ENCODE data around the gene THY1. TPM values are rescaled to one million over a fixed set of nuclear protein-coding genes. Genes with fewer than 3 reads are reported as not detected.
"Not testable (repeated sequence)": the region's sequence is repeated elsewhere in the genome, so short reads cannot be mapped to it uniquely, and the experiment has no call there.

The THY1 gene
- polyA plus RNA-seq, 1 donor (not counting 4 experiments of a cell fraction or from before 2014, with no cell fraction given), result 2.4 TPM

DNA sequence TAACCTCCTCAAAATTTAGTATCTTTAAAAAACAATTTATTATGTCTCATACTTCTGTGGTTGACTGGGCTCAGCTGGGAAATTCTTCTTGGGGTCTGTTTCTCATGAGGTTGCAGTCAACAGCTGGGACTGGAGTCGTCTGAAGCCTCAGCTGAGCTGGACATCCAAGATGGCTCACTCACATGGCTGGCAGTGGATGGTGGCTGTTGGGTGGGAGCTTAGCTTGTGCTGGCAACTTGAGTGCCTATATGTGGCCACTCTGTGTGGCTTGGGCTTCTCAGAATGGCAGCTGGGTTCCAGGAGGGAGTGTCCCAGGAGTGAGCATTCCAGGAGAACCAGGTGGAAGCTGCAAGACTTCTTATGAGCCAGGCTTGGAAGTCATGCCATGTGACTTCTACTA is 13.2 kb downstream of the THY1 start:
- no peak overlapping the region for H2AFZ ChIP-seq (ENCODE audit: control insufficient read depth, low read length)
- FAIRE-seq, result no peak
- no peaks in the 10 kb centered on the region for H3K36me3 ChIP-seq (ENCODE audit: control insufficient read depth in 2 of 2, extremely low read depth in 1 of 2, insufficient read depth in 2 of 2, low read length in 2 of 2)
- no peak overlapping the region for H3K4me2 ChIP-seq (ENCODE audit: control insufficient read depth, extremely low read depth, insufficient read depth, low read depth, low read length)
- no peak for TF ChIP-seq EZH2 (IDR thresholded peaks at IDR 0.05; ENCODE audit: low read length)
- TF ChIP-seq, protein P1, sequence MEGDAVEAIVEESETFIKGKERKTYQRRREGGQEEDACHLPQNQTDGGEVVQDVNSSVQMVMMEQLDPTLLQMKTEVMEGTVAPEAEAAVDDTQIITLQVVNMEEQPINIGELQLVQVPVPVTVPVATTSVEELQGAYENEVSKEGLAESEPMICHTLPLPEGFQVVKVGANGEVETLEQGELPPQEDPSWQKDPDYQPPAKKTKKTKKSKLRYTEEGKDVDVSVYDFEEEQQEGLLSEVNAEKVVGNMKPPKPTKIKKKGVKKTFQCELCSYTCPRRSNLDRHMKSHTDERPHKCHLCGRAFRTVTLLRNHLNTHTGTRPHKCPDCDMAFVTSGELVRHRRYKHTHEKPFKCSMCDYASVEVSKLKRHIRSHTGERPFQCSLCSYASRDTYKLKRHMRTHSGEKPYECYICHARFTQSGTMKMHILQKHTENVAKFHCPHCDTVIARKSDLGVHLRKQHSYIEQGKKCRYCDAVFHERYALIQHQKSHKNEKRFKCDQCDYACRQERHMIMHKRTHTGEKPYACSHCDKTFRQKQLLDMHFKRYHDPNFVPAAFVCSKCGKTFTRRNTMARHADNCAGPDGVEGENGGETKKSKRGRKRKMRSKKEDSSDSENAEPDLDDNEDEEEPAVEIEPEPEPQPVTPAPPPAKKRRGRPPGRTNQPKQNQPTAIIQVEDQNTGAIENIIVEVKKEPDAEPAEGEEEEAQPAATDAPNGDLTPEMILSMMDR (optimal IDR thresholded peaks at IDR 0.05 in 1 of 3, IDR thresholded peaks at IDR 0.05 in 1 of 3, conservative IDR thresholded peaks at IDR 0.05 in 1 of 3; ENCODE audit: extremely low read depth in 1 of 3, insufficient read depth in 2 of 3, low read length in 3 of 3), result no peak
- H4K20me1 ChIP-seq (ENCODE audit: control insufficient read depth, extremely low read depth, insufficient read depth, low read length), result no peaks in the 10 kb centered on the region
- H3K27ac ChIP-seq (ENCODE audit: control insufficient read depth, insufficient read depth, low read length), result no peak overlapping the region
- no peak overlapping the region for H3K4me3 ChIP-seq (ENCODE audit: control insufficient read depth in 2 of 3, extremely low read depth in 1 of 3, insufficient read depth in 2 of 3, low read depth in 1 of 3, low read length in 3 of 3)
- no peak for DNase-seq (ENCODE audit: low read depth, low spot score)
- H3K4me1 ChIP-seq (ENCODE audit: control insufficient read depth, extremely low read depth, insufficient read depth, low read length), result no peaks in the 10 kb centered on the region
- no peak overlapping the region for H3K9ac ChIP-seq (ENCODE audit: control insufficient read depth, extremely low read depth, insufficient read depth, low read length)
- H3K27me3 ChIP-seq (ENCODE audit: control insufficient read depth, extremely low read depth, insufficient read depth, low read length), result no peaks in the 10 kb centered on the region
- H3K9me3 ChIP-seq (ENCODE audit: control insufficient read depth, low read depth, low read length), result no peaks in the 10 kb centered on the region
- no peaks in the 10 kb centered on the region for H3K79me2 ChIP-seq (ENCODE audit: control insufficient read depth, insufficient read depth, low read length)
- dilution Hi-C loops (cut with MboI; ENCODE audit: extremely low pct_ligation_motif_present, low sequenced_read_pairs), result no loop called here
- H3K9me1 ChIP-seq (ENCODE audit: control insufficient read depth, extremely low read depth, insufficient read depth, low read length), result no peaks in the 10 kb centered on the region

DNA sequence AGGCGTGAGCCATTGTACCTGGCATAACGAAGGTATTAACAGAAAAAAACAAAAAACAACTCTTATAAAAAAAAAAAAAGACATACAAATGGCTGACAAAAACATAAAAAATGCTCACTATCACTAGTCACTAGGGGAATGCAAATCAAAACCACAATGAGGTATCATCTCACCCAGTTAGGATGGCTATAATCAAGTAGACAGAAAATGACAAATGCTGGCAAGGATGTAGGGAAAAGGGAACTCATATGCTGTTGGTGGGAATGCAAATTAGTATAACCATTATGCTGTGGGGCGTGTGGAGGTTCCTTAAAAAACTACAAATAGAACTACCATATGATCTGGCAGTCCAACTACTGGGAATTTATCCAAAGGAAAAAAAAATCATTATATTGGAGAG is 17.0 kb downstream of the THY1 start:
- Histone ChIP-seq H3K9me1 (ENCODE audit: control insufficient read depth, extremely low read depth, insufficient read depth, low read length) (no peaks in the 10 kb centered on the region), H2AFZ (ENCODE audit: control insufficient read depth, low read length) (no peak overlapping the region), H3K27ac (ENCODE audit: control insufficient read depth, insufficient read depth, low read length) (no peak overlapping the region), H3K9ac (ENCODE audit: control insufficient read depth, extremely low read depth, insufficient read depth, low read length) (no peak overlapping the region), H3K4me2 (ENCODE audit: control insufficient read depth, extremely low read depth, insufficient read depth, low read depth, low read length) (no peak overlapping the region), H3K9me3 (ENCODE audit: control insufficient read depth, low read depth, low read length) (no peaks in the 10 kb centered on the region), H3K4me1 (ENCODE audit: control insufficient read depth, extremely low read depth, insufficient read depth, low read length) (no peaks in the 10 kb centered on the region), H3K27me3 (ENCODE audit: control insufficient read depth, extremely low read depth, insufficient read depth, low read length) (no peaks in the 10 kb centered on the region), H4K20me1 (ENCODE audit: control insufficient read depth, extremely low read depth, insufficient read depth, low read length) (no peaks in the 10 kb centered on the region), H3K4me3 (ENCODE audit: control insufficient read depth in 2 of 3, extremely low read depth in 1 of 3, insufficient read depth in 2 of 3, low read depth in 1 of 3, low read length in 3 of 3) (no peak overlapping the region), H3K36me3 (ENCODE audit: control insufficient read depth in 2 of 2, extremely low read depth in 1 of 2, insufficient read depth in 2 of 2, low read length in 2 of 2) (no peaks in the 10 kb centered on the region), H3K79me2 (ENCODE audit: control insufficient read depth, insufficient read depth, low read length) (no peaks in the 10 kb centered on the region)
- dilution Hi-C loops (cut with MboI; ENCODE audit: extremely low pct_ligation_motif_present, low sequenced_read_pairs), result no loop called here
- DNase-seq (ENCODE audit: low read depth, low spot score) (no peak), FAIRE-seq (no peak)
- TF ChIP-seq, protein P1 (optimal IDR thresholded peaks at IDR 0.05 in 1 of 3, IDR thresholded peaks at IDR 0.05 in 1 of 3, conservative IDR thresholded peaks at IDR 0.05 in 1 of 3; ENCODE audit: extremely low read depth in 1 of 3, insufficient read depth in 2 of 3, low read length in 3 of 3), result no peak
- TF ChIP-seq EZH2 (IDR thresholded peaks at IDR 0.05; ENCODE audit: low read length), result no peak

DNA sequence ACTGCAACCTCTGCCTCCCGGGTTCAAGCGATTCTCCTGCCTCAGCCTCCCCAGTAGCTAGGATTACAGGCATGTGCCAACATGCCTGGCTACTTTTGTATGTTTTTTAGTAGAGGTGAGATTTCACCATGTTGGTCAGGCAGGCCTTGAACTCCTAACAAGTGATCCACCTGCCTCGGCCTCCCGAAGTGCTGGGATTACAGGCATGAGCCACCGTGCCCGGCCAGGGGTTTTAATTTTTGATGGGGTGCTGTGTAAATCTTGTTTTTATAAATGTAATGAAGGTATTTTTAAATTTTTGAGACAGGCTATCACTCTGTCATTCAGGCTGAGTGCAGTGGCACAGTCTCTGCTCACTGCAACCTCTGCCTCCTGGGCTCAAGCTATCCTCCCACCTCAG is 17.5 kb downstream of the THY1 start:
- H3K27ac ChIP-seq (ENCODE audit: control insufficient read depth, insufficient read depth, low read length); H3K27me3 ChIP-seq (ENCODE audit: control insufficient read depth, extremely low read depth, insufficient read depth, low read length); H3K9me1 ChIP-seq (ENCODE audit: control insufficient read depth, extremely low read depth, insufficient read depth, low read length); H3K4me3 ChIP-seq (ENCODE audit: control insufficient read depth in 2 of 3, extremely low read depth in 1 of 3, insufficient read depth in 2 of 3, low read depth in 1 of 3, low read length in 3 of 3); H2AFZ ChIP-seq (ENCODE audit: control insufficient read depth, low read length); H4K20me1 ChIP-seq (ENCODE audit: control insufficient read depth, extremely low read depth, insufficient read depth, low read length); dilution Hi-C loops (cut with MboI; ENCODE audit: extremely low pct_ligation_motif_present, low sequenced_read_pairs); H3K9ac ChIP-seq (ENCODE audit: control insufficient read depth, extremely low read depth, insufficient read depth, low read length); H3K9me3 ChIP-seq (ENCODE audit: control insufficient read depth, low read depth, low read length); FAIRE-seq; H3K4me1 ChIP-seq (ENCODE audit: control insufficient read depth, extremely low read depth, insufficient read depth, low read length); H3K4me2 ChIP-seq (ENCODE audit: control insufficient read depth, extremely low read depth, insufficient read depth, low read depth, low read length); DNase-seq (ENCODE audit: low read depth, low spot score); H3K36me3 ChIP-seq (ENCODE audit: control insufficient read depth in 2 of 2, extremely low read depth in 1 of 2, insufficient read depth in 2 of 2, low read length in 2 of 2); H3K79me2 ChIP-seq (ENCODE audit: control insufficient read depth, insufficient read depth, low read length): not testable (repeated sequence)

All from keratinocyte (primary cell).